Caco-2 (cell line): ENCODE results near the gene FILIP1. TPM values are rescaled to one million over a fixed set of nuclear protein-coding genes. Genes with fewer than 3 reads are reported as not detected.

ENCODE experiments used
- Bru-seq: library from RNA; stranded (reverse); fragments of 400-500 nt; gene quantifications from one replicate; lab custom pipeline; 2021; lab: Mats Ljungman, UMichigan
- BruChase-seq, 2 experiments: library from RNA; stranded (reverse); fragments of 400-500 nt; gene quantifications; one replicate each; lab custom pipeline; 2021; lab: Mats Ljungman, UMichigan
- BruUV-seq: library from RNA; stranded (reverse); fragments of 400-500 nt; replicated peaks from 2 replicates; lab custom pipeline; 2021; lab: Mats Ljungman, UMichigan
- CTCF ChIA-PET: fragments of 300-600 bp; sonication (Branson Sonifier 250); formaldehyde crosslinking; loops from one replicate; lab custom pipeline; 2022; ENCODE audit warnings: antibody characterized with exemption; lab: Charles Lee
- POLR2A ChIA-PET: fragments of 300-600 bp; sonication (Branson Sonifier 250); formaldehyde crosslinking; loops from one replicate; lab custom pipeline; 2022; ENCODE audit warnings: antibody characterized with exemption; lab: Charles Lee
- DNase-seq, 2 experiments: peaks; one replicate each; pipeline versions ENCODE4 v3.0.0 to v3.0.0-alpha.2; 2020 to 2022
- H3K27me3 ChIP-seq: replicated peaks from 2 replicates; pipeline ENCODE4 v1.6.0; 2011; ENCODE audit warnings: low read length; ENCODE audit not compliant: control insufficient read depth, insufficient read depth
- H3K36me3 ChIP-seq: 2 replicates; pipeline ENCODE4 v1.5.1; 2011; ENCODE audit warnings: low read length; ENCODE audit not compliant: control insufficient read depth, insufficient read depth
- H3K4me1 ChIP-seq: fragments of 250-450 bp; sonication (Bioruptor Pico); 2 replicates; pipeline ENCODE4 v1.5.1; 2020; ENCODE audit warnings: mild to moderate bottlenecking
- H3K4me3 ChIP-seq: 2 replicates; pipeline ENCODE4 v1.5.1; 2011; ENCODE audit warnings: low read depth, mild to moderate bottlenecking, control low read depth, low read length
- H3K9me3 ChIP-seq: fragments of 250-450 bp; sonication (Bioruptor Pico); 2 replicates; pipeline ENCODE4 v1.5.1; 2020; ENCODE audit warnings: mild to moderate bottlenecking, moderate library complexity
- H3K27ac Mint-ChIP-seq: one replicate; pipeline ENCODE4 v1.8.0; 2022; ENCODE audit warnings: mixed read lengths; ENCODE audit not compliant: unreplicated experiment
- H3K27me3 Mint-ChIP-seq: one replicate; pipeline ENCODE4 v1.8.0; 2022; ENCODE audit warnings: mixed read lengths; ENCODE audit not compliant: insufficient read depth, unreplicated experiment
- H3K36me3 Mint-ChIP-seq: one replicate; pipeline ENCODE4 v1.8.0; 2022; ENCODE audit warnings: mild to moderate bottlenecking, mixed read lengths; ENCODE audit not compliant: insufficient read depth, unreplicated experiment
- H3K4me1 Mint-ChIP-seq: one replicate; pipeline ENCODE4 v1.8.0; 2022; ENCODE audit warnings: low read depth, mixed read lengths; ENCODE audit not compliant: unreplicated experiment
- H3K4me3 Mint-ChIP-seq: one replicate; pipeline ENCODE4 v1.8.0; 2022; ENCODE audit warnings: mild to moderate bottlenecking, moderate library complexity, mixed read lengths; ENCODE audit not compliant: unreplicated experiment
- H3K9me3 Mint-ChIP-seq: one replicate; pipeline ENCODE4 v1.8.0; 2022; ENCODE audit warnings: mixed read lengths; ENCODE audit not compliant: unreplicated experiment
- CTCF ChIP-seq, 2 experiments: fragments of 200-600 bp in 1 of 2; IDR thresholded peaks; 1 replicate in 1 of 2; 2 replicates in 1 of 2; pipeline versions ENCODE4 v1.5.1 to v1.8.0; 2011 to 2022; ENCODE audit warnings: antibody characterized with exemption in 1 of 2, control low read depth in 1 of 2, inconsistent platforms in 1 of 2, low read depth in 1 of 2, low read length in 1 of 2, mild to moderate bottlenecking in 1 of 2, moderate library complexity in 1 of 2; ENCODE audit not compliant: insufficient read depth in 1 of 2, severe bottlenecking in 1 of 2, unreplicated experiment in 1 of 2
- intact Hi-C: fragments of 100-400 bp; cut with micrococcal nuclease; formaldehyde crosslinking; loops from one replicate; pipeline ENCODE4 v1.10.0; 2022; ENCODE audit not compliant: unreplicated experiment
- long read RNA-seq: library from polyadenylated mRNA; stranded (forward); transcript quantifications from one replicate; pipeline ENCODE4 v2.0.0, GENCODE V29; 2022
- total RNA-seq: library from RNA; stranded (reverse); gene quantifications from 2 replicates; pipeline ENCODE4 v1.2.3, GENCODE V29; 2022

Gene FILIP1, protein sequence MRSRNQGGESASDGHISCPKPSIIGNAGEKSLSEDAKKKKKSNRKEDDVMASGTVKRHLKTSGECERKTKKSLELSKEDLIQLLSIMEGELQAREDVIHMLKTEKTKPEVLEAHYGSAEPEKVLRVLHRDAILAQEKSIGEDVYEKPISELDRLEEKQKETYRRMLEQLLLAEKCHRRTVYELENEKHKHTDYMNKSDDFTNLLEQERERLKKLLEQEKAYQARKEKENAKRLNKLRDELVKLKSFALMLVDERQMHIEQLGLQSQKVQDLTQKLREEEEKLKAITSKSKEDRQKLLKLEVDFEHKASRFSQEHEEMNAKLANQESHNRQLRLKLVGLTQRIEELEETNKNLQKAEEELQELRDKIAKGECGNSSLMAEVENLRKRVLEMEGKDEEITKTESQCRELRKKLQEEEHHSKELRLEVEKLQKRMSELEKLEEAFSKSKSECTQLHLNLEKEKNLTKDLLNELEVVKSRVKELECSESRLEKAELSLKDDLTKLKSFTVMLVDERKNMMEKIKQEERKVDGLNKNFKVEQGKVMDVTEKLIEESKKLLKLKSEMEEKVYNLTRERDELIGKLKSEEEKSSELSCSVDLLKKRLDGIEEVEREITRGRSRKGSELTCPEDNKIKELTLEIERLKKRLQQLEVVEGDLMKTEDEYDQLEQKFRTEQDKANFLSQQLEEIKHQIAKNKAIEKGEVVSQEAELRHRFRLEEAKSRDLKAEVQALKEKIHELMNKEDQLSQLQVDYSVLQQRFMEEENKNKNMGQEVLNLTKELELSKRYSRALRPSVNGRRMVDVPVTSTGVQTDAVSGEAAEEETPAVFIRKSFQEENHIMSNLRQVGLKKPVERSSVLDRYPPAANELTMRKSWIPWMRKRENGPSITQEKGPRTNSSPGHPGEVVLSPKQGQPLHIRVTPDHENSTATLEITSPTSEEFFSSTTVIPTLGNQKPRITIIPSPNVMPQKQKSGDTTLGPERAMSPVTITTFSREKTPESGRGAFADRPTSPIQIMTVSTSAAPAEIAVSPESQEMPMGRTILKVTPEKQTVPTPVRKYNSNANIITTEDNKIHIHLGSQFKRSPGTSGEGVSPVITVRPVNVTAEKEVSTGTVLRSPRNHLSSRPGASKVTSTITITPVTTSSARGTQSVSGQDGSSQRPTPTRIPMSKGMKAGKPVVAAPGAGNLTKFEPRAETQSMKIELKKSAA (N-terminal part only)
- total RNA-seq (0.07 TPM in 1 of 2 replicates, not detected in the other), Bru-seq, nascent RNA (percentile 14 among the genes with signal in this experiment), BruChase-seq, experiment 1, labeled RNA remaining after a 2-hour chase (percentile 13 among the genes with signal in this experiment), BruChase-seq, experiment 2, labeled RNA remaining after a 6-hour chase (percentile 10 among the genes with signal in this experiment)
- long read RNA-seq, result 0 reads

DNA sequence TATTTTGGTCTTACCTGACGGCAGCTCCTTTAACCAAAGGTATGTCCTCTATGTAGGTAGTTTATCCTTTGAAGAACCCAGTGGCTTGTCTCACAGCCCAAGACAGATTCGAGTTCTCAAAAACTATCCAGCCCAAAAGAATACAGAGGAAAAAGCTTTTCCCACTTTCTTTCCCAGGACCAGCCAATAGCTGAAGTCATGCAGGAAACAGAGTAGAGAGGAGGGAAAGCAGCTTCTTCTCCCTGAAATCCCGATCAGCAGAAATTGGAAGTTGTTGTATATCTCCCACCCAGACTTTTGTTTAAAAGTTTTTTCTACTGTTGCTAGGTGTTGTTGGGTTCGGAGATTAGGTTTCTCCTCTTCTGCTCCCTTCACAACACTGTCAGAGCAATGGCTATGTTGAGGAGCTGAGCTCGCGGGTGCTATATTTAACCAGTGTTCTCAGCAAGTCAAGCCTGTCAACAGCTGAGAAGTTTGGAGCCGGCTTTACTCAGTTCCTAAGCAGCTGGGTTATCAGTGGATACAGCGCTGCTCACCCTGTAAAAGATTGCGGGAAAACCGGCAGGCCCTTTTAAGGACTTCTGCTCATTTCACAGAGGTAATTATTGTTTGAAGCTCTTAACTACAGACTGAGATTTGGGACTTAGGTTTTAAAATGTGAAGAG, at the start of gene FILIP1:
Gene FILIP1 (minus strand): TSS at position 401 of the 665 bp plus-strand sequence. CDS start 78,828 bp downstream, outside the sequence.
- BruUV-seq, result no TSS peak
- Mint-ChIP-seq H3K9me3 (no peaks in the 10 kb centered on the region), H3K27ac (no peak within 1 kb of the TSS), H3K4me3 (no peak within 1 kb of the TSS), H3K27me3 (peaks cover 12% of the 10 kb centered on the region), H3K36me3 (no peaks in the 10 kb centered on the region), H3K4me1 (no peaks in the 10 kb centered on the region)
- Histone ChIP-seq H3K36me3 (no peaks in the 10 kb centered on the region), H3K4me1 (no peaks in the 10 kb centered on the region), H3K4me3 (no peak within 1 kb of the TSS), H3K9me3 (no peaks in the 10 kb centered on the region), H3K27me3 (no peaks in the 10 kb centered on the region; the same call in 1 of the 2 replicates)
- TF ChIP-seq CTCF (IDR thresholded peaks at IDR 0.05; ENCODE audit: insufficient read depth in 1 of 2, low read depth in 1 of 2, low read length in 1 of 2, severe bottlenecking in 1 of 2, unreplicated experiment in 1 of 2), result no peak
- intact Hi-C loops, result no loop called here
- CTCF ChIA-PET, result no interaction called here
- POLR2A ChIA-PET, result no interaction called here
- no peak for DNase-seq

GRCh38 chr6:75543311-75543710, 49.7 kb upstream of the FILIP1 start:
- no peak for TF ChIP-seq CTCF (IDR thresholded peaks at IDR 0.05; ENCODE audit: insufficient read depth in 1 of 2, low read depth in 1 of 2, low read length in 1 of 2, severe bottlenecking in 1 of 2, unreplicated experiment in 1 of 2)
- no peaks in the 10 kb centered on the region for H3K36me3 Mint-ChIP-seq
- no peaks in the 10 kb centered on the region for H3K36me3 ChIP-seq
- no peaks in the 10 kb centered on the region for H3K27me3 Mint-ChIP-seq
- intact Hi-C loops, result no loop called here
- H3K4me3 Mint-ChIP-seq, result no peak overlapping the region
- H3K9me3 ChIP-seq, result no peaks in the 10 kb centered on the region; the same call in 1 of the 2 replicates
- DNase-seq, result no peak
- no peak overlapping the region for H3K4me3 ChIP-seq
- ChIA-PET CTCF (no interaction called here), POLR2A (no interaction called here)
- no peaks in the 10 kb centered on the region for H3K4me1 ChIP-seq
- no peaks in the 10 kb centered on the region for H3K27me3 ChIP-seq
- no peak overlapping the region for H3K27ac Mint-ChIP-seq
- BruUV-seq, result no TSS peak
- no peaks in the 10 kb centered on the region for H3K4me1 Mint-ChIP-seq
- H3K9me3 Mint-ChIP-seq, result no peaks in the 10 kb centered on the region
